GM21576 (cell line): ENCODE data around the gene LDLRAD4.
"Not testable (repeated sequence)": the region's sequence is repeated elsewhere in the genome, so short reads cannot be mapped to it uniquely, and the experiment has no call there.

Experiments used
- ATAC-seq: cut with Tn5 transposase; IDR thresholded peaks from one replicate; pipeline ENCODE4 v1.9.1; 2021; ENCODE audit warnings: mild to moderate bottlenecking, moderate library complexity; ENCODE audit not compliant: unreplicated experiment

LDLRAD4 gene

GRCh38 chr18:13684546-13684945 is 466.0 kb downstream of the LDLRAD4 start:
- ATAC-seq: no peak

- no peak for ATAC-seq
These were observed 469.9 kb downstream of the LDLRAD4 start for GRCh38 chr18:13688191-13689136.

- ATAC-seq: not testable (repeated sequence)
These were observed 471.5 kb downstream of the LDLRAD4 start for GRCh38 chr18:13690060-13690459.

- ATAC-seq: not testable (repeated sequence)
These were observed 476.8 kb downstream of the LDLRAD4 start for GRCh38 chr18:13695337-13695736.

- ATAC-seq: no peak
These were observed 478.4 kb downstream of the LDLRAD4 start for GRCh38 chr18:13696961-13697360.

GRCh38 chr18:13700153-13700552 is 481.6 kb downstream of the LDLRAD4 start:
- ATAC-seq: no peak
